NCI-H2107 (cell line): ENCODE data around the gene BBS9.

Source experiments
- DNase-seq: peaks from one replicate; lab custom pipeline; 2025; lab: John Stamatoyannopoulos, UW

Gene BBS9

GRCh38 chr7:33610918-33611317 lies 481.6 kb downstream of the BBS9 start:
- DNase-seq: no peak

GRCh38 chr7:33612442-33612841 lies 483.1 kb downstream of the BBS9 start:
- DNase-seq: no peak

- DNase-seq: no peak
Observed at GRCh38 chr7:33614357-33615117, 485.2 kb downstream of the BBS9 start.

GRCh38 chr7:33616752-33617151 lies 487.4 kb downstream of the BBS9 start:
- DNase-seq: no peak

GRCh38 chr7:33619264-33619663 lies 489.9 kb downstream of the BBS9 start:
- DNase-seq: no peak

- DNase-seq: no peak
Observed at GRCh38 chr7:33623267-33623666, 493.9 kb downstream of the BBS9 start.

GRCh38 chr7:33624215-33624614 lies 494.9 kb downstream of the BBS9 start:
- DNase-seq: no peak

- DNase-seq: no peak
Observed at GRCh38 chr7:33626869-33627268, 497.5 kb downstream of the BBS9 start.

GRCh38 chr7:33627741-33628140 lies 498.4 kb downstream of the BBS9 start:
- no peak for DNase-seq

- DNase-seq: no peak
Observed at GRCh38 chr7:33628894-33629293, 499.5 kb downstream of the BBS9 start.

- no peak for DNase-seq
Observed at GRCh38 chr7:33630359-33630758, 501.0 kb downstream of the BBS9 start.

GRCh38 chr7:33632322-33632721 lies 503.0 kb downstream of the BBS9 start:
- DNase-seq: no peak

GRCh38 chr7:33632840-33633525 lies 503.6 kb downstream of the BBS9 start:
- DNase-seq: no peak

GRCh38 chr7:33634606-33635005 lies 505.2 kb downstream of the BBS9 start:
- DNase-seq: no peak

GRCh38 chr7:33636359-33636758 lies 507.0 kb downstream of the BBS9 start:
- no peak for DNase-seq

- DNase-seq: no peak
Observed at GRCh38 chr7:33639552-33640197, 510.3 kb downstream of the BBS9 start.

- no peak for DNase-seq
Observed at GRCh38 chr7:33640741-33641140, 511.4 kb downstream of the BBS9 start.

GRCh38 chr7:33642312-33642711 lies 512.9 kb downstream of the BBS9 start:
- DNase-seq: no peak

GRCh38 chr7:33643530-33643929 lies 514.2 kb downstream of the BBS9 start:
- no peak for DNase-seq

GRCh38 chr7:33644489-33644888 lies 515.1 kb downstream of the BBS9 start:
- DNase-seq: no peak

- DNase-seq: no peak
Observed at GRCh38 chr7:33645104-33645503, 515.7 kb downstream of the BBS9 start.

- DNase-seq: no peak
Observed at GRCh38 chr7:33646166-33646565, 516.8 kb downstream of the BBS9 start.

GRCh38 chr7:33646891-33647391 lies 517.6 kb downstream of the BBS9 start:
- DNase-seq: no peak
